Germinal center (tissue), 1 donor: ENCODE results near the gene ALB.
A peak's percentile ranks its signal among the peaks of the same experiment; 100 is the strongest.

Experiments
- DNase-seq: peaks from one replicate; pipeline ENCODE4 v3.0.0; 2012; ENCODE audit warnings: mixed read lengths, low spot score

ALB gene

DNA sequence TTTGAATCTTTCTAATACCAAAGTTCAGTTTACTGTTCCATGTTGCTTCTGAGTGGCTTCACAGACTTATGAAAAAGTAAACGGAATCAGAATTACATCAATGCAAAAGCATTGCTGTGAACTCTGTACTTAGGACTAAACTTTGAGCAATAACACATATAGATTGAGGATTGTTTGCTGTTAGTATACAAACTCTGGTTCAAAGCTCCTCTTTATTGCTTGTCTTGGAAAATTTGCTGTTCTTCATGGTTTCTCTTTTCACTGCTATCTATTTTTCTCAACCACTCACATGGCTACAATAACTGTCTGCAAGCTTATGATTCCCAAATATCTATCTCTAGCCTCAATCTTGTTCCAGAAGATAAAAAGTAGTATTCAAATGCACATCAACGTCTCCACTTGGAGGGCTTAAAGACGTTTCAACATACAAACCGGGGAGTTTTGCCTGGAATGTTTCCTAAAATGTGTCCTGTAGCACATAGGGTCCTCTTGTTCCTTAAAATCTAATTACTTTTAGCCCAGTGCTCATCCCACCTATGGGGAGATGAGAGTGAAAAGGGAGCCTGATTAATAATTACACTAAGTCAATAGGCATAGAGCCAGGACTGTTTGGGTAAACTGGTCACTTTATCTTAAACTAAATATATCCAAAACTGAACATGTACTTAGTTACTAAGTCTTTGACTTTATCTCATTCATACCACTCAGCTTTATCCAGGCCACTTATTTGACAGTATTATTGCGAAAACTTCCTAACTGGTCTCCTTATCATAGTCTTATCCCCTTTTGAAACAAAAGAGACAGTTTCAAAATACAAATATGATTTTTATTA, 28.3 kb downstream of the ALB start:
- DNase-seq: no peak

DNA sequence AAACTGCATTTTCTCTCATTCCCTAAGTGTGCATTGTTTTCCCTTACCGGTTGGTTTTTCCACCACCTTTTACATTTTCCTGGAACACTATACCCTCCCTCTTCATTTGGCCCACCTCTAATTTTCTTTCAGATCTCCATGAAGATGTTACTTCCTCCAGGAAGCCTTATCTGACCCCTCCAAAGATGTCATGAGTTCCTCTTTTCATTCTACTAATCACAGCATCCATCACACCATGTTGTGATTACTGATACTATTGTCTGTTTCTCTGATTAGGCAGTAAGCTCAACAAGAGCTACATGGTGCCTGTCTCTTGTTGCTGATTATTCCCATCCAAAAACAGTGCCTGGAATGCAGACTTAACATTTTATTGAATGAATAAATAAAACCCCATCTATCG, 29.1 kb downstream of the ALB start:
- no peak for DNase-seq

DNA sequence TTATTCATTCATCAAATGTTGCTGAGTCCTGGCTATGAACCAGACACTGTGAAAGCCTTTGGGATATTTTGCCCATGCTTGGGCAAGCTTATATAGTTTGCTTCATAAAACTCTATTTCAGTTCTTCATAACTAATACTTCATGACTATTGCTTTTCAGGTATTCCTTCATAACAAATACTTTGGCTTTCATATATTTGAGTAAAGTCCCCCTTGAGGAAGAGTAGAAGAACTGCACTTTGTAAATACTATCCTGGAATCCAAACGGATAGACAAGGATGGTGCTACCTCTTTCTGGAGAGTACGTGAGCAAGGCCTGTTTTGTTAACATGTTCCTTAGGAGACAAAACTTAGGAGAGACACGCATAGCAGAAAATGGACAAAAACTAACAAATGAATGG, 30.2 kb downstream of the ALB start:
- peak; percentile 4 for DNase-seq

DNA sequence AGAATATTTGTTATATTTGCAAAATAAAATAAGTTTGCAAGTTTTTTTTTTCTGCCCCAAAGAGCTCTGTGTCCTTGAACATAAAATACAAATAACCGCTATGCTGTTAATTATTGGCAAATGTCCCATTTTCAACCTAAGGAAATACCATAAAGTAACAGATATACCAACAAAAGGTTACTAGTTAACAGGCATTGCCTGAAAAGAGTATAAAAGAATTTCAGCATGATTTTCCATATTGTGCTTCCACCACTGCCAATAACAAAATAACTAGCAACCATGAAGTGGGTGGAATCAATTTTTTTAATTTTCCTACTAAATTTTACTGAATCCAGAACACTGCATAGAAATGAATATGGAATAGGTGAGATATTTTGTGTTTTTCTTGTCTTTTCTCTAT, 31.9 kb downstream of the ALB start, which contains the start of gene AFP:
Gene AFP, plus strand, starts transcription at position 238 of the 400 bp plus-strand sequence. Its CDS starts 42 bp downstream, at position 280.
- no peak for DNase-seq

DNA sequence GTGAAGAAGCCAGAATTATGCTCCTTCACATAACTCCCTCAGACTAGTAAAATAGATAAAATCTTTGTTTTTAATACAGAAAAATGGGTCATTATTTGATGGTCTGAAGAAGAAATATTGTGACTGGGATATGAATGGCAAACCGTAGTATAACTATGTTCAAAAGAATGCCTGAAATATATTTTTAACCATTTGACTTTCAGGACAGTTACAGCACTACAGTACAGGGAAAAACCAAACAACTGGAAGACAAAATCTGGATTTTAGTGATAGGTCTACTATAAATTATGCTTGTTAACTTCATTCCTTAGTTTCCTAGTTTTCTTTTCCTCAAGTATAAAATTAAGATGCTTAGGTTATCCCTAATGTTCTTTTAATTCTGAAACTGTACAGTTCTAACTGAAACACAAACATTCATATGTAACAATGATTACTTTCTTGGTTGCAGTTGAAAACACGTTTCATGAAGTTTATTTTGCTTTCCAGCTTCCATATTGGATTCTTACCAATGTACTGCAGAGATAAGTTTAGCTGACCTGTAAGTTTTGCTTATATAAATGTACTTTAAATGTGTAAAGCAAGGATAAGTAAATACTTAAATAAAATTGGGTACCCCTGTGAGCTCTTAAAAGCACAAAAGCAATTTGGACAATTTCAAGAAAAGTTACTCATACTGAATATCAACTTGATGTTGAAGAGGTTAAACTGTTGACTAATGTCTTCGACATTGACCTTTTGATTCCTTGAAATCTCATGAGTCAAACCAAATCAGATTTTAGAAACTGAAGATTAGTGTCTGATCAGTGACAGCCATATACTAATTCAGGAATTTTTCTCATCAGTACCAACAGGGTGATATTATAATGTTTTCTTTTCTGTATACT, 32.8 kb downstream of the ALB start:
- no peak for DNase-seq

DNA sequence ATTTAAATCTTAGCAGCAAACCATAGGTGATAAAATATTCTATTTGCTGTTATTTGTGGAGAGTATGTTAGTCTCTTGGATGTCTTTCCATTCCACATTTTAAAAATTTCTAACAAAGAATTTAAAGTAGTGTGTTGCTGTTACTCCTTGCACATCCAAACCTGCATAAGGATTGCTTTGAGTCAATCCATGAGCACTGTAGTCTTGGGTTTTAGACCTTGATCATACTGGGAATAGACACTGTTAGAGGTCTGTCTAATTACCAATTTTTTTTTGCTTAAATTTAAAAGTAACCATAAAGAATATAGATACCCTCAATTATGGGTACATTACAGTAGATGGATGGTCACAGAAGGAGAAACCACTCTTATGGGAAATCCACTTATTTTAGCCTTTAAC, 33.5 kb downstream of the ALB start:
- DNase-seq: no peak

DNA sequence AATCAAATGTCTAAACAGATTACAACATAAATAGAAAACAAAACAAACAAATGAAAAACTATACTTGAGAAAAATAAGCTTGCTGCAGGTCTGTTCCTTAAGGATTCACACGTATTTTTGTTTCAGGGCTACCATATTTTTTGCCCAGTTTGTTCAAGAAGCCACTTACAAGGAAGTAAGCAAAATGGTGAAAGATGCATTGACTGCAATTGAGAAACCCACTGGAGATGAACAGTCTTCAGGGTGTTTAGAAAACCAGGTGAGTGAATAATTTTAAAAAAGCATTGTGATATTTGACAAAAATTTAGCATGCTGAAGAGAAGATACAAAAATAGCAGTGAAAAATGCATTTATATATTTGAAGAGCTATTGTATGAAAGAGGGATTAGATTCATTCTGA, 34.0 kb downstream of the ALB start:
- no peak for DNase-seq

DNA sequence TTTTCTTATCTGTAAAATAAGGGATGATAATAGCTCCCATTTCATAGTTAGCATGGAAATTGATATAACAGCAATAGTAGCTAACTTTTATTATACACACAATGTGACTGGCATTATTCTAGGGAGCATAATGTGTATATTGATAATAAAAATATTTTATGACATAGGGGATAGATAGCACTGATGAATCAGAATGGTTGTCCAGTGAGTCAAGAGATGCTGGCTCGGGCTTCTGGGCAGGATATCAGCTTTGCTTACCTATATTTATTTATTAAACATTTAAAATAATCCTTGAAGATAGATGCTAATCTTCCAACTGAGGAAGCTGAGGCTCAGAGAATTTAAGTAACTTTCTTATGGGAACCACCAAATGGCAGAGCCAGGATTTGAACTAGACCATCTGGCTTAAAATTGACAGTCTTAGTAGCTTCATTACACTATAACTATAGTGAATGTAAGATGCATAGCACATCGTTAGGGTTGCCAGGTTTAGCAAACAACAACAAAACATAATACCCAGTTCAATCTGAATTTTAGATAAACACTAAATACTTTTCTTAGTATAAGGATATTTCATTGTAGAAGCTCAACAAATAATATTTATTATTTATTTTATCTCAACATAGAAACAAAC, 34.6 kb downstream of the ALB start:
- DNase-seq: no peak

DNA sequence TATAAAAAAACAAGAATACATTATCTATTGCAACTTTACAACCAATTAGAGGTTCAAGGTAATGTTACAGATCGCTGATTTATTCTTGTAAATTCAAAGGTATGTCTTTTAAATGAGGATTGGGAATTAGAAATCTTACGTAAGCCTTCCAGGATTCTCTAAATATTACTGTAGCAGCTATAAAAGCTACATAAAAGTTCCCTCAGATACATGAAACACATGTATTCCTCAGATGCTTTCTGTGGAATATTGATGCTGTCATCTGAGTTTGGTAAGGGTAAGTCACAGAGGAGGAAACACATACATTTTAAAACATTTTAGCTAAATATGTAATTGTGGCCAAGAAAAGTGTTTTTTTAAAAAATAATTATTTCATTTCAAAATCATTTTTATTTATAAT, 35.4 kb downstream of the ALB start:
- DNase-seq: no peak

DNA sequence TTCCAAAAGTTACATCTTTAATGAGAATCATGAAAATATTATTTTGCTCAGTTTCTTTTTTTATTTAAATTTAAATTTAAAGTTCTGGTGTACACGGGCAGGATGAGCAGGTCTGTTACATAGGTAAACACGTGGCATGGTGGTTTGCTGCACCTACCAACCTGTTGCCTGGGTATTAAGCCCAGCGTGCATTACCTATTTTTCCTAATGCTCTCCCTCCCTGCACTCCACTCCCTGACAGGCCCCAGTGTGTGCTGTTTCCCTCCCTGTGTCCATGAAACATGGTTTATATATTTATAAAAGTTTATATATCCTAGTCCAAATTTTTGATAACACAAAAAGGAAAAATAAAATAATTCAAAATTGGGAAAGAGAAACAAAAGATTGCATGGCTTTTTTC, 35.9 kb downstream of the ALB start:
- no peak for DNase-seq

DNA sequence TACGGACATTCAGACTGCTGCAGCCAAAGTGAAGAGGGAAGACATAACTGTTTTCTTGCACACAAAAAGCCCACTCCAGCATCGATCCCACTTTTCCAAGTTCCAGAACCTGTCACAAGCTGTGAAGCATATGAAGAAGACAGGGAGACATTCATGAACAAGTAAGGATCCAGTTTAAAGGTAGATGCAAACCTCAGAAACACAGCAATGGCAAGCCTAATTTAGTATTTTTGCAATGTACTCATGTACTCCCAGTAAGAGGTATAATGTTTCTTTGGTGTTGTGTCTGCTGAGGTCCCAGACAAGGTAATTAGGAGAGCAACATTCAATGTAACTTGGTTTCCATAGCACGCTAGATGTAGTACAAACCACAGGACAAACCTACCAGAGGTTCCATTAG, 36.6 kb downstream of the ALB start:
- DNase-seq: no peak

DNA sequence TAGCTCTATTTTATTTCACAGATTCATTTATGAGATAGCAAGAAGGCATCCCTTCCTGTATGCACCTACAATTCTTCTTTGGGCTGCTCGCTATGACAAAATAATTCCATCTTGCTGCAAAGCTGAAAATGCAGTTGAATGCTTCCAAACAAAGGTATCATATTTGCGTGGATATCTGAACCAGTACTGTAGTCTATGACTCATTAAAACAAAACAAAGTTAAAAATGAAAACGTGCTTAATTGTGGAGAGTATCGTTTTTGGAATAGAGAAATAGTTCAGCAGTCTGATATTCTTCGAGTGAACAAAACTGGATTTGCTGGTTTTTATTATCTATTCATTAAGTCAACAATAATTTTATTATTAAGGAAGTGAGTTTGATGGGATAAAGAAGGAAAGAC, 38.2 kb downstream of the ALB start:
- DNase-seq: no peak

DNA sequence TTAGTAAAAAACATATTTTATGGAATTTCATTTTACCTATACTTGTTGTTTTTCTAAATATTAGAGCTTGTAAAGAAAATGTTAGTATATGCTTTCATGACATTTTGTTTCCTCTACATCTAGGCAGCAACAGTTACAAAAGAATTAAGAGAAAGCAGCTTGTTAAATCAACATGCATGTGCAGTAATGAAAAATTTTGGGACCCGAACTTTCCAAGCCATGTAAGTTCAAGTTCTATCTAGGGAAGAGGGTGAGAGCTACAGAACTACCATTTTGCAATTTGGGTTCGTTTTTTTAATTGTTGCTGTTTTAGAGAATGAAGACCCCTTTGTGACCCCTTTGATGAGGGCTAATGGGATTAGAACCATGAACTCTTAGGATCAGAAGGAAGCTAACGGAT, 39.1 kb downstream of the ALB start:
- no peak for DNase-seq

DNA sequence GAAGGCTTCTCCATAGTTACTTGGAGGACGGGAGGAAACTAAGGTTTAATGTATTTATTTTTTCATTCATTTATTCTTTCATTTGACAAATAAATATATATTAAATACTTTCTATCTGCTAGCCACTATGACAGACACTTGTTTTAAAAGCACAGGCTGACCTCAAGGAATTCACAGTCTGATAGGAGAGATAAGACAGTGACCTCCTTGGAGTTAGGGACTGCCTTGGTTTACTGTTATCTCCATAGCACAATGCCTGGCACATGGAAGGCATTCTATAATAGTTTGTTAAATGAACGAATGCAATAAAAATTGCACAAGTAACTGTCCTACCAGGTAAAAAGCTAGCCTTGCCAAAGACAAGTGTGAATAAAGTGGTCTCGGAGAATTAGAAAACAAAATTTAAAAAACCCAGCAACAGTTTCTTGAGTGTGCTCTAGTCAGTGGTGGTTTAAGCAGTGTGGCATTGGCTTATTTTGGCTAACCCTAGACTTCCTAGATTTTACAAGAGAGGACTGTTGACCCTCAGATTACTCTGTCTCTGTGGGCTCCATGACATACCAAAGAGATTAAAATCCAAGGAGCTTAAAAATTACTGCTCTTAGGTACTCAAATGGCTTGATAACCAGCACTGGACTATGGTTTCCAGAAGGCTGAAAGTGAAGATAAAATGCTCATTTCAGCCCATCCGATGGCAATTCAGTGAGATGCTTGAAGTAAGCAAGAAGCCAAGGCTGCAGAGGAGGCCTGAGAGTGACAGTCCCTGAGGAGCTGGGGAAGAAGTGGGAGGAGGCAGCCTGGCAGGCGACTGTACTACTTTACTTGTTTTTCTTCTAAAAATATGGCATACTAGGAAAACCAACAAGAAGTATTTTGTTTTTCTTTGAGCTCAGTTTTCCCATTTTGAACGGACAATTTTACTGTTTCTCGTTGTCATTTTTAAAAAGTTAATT, 41.6 kb downstream of the ALB start:
- no peak for DNase-seq

DNA sequence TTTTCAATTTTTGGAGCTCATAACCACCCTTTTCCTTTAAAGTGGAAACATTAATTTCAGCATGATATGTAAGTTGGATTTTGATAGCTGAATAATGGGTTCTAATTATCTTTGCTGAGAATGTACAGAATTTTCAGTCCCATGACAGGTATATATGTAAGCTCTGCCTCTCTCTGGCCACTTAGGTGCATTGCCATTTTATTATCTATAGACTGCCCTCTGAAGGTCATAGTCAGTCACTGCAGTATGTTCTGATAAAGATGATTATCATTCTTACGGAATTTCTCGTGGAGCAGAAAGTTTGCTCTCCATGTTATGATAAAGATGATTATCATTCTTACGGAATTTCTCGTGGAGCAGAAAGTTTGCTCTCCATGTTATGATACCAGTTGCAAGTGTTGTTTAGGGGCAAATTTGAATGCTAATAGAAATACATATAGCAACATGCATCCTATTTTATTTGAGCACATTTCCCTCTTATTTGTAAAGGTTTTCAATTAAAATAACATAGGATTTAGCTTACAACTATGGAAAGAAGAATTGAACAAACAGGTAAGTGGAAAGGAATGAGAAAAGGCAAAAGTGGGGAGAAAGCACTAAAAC, 42.4 kb downstream of the ALB start:
- DNase-seq: peak; percentile 37

DNA sequence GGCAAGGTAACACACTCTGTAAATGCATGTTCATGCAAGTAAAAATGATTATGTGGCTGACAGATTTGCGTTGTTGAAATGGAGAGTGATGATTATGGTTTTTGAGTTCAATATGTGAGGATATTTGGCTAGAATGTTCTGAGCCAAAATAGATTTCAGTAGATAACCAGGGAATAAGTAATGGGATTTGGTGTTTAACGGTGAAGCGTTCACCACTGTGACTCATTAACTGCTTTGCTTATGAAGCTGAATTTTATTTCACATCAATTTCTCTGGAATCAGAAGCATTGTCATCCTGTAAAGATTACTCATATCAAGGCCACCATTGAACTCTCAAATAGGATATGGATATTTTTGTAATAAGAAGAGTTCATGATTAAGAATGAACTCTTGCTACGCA, 43.6 kb downstream of the ALB start:
- no peak for DNase-seq

DNA sequence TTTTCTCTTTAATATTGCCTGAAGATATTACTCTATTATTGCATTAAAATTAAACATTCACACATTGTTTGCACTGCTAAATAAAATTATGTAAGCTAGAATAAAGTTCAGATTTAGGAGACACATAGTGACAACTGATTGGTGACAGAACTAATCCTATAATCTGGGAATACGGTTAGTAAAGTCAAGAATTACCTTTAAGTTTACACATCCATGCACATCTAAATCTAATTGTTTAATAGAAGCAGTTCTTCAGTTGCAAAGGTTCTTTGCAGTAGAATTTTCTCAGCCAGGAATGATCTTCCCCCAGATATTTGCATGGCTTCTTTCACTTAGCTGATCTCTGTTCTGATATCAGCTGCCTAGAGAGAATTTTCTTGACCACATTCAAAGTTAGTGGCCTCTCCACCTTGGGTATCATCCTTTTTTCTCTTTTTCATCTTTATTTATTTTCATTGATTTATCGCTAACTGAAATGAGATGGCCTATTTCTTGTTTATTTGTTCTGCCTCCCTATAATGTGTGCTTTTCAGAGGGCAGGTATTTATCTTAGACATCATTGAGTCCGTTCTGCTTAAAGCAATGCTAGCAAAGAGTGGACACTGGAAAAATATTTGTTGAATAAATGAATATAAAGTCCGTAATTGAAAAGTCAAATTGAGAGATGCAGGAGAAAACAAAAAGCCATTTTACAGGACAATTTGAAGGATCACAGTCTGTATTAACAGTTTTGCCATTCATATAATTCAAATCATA, 44.5 kb downstream of the ALB start:
- DNase-seq: no peak

DNA sequence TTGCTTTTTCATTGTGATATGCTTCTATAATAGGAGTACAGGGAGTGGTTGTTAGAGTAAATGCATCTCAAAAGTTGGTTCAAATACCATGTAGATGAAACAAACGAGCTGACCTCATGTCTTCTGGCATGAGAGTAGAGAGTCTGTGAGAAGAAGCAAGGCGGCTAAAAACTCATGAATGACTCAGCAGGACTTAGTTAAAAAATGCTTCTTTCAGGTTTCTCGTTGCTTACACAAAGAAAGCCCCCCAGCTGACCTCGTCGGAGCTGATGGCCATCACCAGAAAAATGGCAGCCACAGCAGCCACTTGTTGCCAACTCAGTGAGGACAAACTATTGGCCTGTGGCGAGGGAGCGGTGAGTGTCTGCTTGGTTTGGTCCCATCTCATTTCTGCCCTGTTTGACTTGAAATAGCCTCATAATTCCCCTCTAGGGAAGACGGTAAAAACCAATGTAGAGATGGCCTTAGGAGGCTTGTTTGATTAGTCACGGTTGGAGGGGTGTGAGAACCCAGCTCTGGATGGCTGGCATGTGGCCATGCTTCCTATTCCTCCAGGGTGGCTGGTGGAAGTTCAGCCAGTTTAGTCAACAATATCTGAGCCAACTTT, 46.4 kb downstream of the ALB start:
- DNase-seq: no peak

DNA sequence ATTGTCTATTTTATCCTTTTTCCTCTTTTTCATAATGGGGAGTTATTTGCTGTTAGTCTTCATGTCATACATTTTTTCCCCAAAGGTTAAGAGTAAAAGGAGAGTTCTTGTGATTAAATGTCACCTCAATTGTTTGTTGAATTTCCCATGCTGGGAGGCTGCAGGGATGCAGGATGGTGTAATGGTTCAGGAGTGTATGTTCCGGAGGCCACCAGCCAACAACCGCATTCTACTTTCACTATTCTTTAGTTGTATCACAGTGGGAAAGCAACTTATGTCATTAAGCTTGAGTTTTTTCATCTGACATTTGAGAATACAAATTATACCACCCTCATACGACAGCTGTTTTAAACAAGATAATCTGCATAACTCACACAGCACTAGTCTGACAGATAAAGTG, 47.3 kb downstream of the ALB start:
- DNase-seq: no peak
